GM19240 (cell line): Measurements from ENCODE around the gene TNXB.
"Not testable (repeated sequence)": the region's sequence is repeated elsewhere in the genome, so short reads cannot be mapped to it uniquely, and the experiment has no call there.

ENCODE experiments used
- DNase-seq: peaks from one replicate; pipeline ENCODE4 v3.0.0; 2011; ENCODE audit warnings: low spot score; ENCODE audit not compliant: insufficient read length

Gene TNXB

DNA sequence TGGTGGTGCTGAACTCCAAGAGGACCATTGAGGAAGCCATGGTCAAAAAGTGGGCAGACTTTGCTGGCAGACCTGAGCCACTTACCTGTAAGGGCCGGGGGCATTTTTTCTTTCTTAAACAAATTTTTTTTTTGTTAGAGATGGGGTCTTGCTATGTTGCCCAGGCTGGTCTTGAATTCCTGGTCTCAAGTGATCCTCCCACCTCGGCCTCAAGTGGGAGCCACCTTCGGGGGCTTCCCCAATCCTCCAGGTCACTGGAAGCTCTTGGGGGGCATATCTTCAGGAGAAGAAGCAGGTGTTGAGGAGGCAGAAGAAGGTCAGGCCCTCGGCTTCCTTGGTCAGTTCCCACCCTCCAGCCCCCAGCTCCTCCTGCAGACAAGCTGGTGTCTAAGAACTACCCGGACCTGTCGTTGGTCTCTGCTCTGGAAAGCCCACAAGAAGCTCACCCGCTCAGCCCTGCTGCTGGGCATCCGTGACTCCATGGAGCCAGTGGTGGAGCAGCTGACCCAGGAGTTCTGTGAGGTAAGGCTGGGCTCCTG is 103.1 kb downstream of the TNXB start:
- DNase-seq, result not testable (repeated sequence)

DNA sequence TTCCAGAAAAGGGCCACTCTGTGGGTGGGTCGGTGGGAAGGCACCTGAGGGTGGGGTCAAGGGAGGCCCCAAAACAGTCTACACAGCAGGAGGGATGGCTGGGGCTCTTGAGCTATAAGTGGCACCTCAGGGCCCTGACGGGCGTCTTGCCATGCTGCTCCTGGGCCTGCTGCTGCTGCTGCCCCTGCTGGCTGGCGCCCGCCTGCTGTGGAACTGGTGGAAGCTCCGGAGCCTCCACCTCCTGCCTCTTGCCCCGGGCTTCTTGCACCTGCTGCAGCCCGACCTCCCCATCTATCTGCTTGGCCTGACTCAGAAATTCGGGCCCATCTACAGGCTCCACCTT is 103.6 kb downstream of the TNXB start:
- not testable (repeated sequence) for DNase-seq

DNA sequence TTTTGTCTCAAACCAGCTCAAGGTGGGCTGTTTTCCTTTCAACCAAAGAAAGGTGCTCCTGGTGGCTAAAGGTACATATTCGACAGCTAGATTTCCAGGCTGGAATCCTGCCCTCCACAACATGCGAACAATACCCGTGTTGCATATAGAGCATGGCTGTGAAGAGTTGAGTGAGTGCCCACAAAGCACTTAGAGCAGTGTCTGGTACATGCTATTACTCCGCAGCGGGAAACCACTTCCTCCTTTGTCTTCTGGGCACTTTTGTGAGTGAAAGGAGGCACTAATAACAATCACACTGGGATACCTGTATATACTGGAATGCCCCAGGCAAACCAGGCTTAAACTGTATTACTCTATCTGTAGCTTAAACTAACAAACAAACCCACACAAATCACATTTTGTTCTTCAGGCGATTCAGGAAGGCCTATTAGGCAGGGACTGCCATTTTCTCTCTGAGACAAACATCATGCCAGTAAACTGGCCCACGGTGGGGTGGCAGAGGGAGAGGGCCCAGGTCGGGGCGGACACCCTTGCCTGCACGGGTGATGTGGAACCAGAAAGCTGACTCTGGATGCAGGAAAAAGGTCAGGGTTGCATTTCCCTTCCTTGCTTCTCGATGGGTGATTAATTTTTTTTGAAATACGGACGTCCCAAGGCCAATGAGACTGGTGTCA is 104.1 kb downstream of the TNXB start:
- not testable (repeated sequence) for DNase-seq

DNA sequence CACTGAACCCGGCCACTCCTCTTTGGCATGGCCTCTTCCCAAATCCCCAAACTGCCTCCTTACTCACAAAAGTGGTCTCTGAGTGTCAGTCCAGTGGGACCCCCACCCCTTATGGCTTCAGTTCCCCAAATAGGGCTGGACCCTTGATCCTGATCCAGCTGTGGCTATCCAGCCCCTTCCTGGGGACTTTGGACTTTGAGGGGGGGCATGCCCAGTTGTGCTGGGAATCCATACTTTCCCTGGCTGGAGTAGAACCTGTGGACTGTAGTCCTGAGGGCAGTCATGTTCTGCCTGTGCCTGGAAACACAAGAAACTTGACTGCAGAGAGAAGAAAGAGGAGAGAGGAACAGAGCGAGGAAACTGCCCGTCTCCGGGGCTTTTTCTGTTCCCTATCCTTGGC is 104.7 kb downstream of the TNXB start:
- not testable (repeated sequence) for DNase-seq

DNA sequence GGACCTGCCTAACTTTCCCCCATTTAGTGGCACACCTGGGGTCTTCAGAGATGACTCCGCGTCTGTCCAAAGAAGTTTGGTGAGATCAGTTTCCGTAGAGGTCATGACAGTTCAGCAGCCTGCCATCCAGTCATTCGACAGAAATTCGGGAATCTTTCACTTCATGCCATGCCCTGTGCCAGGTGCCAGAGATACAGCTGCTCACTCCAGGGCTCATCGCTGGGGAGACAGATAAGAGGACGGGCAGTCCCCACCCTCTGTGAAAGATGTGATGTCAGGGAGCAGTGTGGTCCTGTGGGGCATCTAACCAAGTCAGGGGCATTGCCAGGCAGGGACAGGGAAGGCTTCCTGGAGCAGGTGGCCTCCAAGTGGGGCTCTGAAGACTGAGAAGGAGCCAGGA is 105.8 kb downstream of the TNXB start:
- DNase-seq, result not testable (repeated sequence)

DNA sequence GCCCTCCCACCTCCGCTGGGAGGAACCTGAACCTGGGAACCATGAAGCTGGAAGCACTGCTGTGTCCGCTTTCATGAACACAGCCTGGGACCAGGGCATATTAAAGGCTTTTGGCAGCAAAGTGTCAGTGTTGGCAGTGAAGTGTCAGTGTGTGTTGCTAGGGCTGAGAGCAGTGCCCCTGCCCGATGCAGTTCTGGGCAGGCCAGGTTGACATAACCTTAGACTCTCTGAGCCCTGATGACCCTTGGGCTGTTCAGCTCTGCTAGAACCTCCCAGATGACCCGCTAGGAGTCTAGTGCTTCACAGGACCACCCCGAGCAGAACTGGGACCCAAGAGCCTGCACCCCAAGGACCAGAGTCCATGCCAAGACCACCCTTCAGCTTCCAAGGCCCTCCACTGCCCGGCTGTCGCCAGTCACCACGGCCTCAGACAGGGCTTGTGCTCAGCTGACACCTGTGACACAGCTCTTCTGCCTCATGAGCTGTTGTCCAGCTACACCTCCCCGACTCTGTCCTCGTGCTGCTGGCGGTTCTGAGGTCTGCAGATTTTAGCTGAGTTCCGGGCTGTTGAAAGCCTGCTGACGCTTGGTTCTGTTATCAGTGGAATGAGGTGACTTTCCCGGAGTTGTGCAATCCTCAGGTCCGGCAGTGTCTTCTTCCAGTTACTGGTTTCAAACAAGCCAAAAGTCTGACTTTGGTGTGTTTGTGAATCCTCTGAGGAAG is 106.4 kb downstream of the TNXB start:
- not testable (repeated sequence) for DNase-seq

DNA sequence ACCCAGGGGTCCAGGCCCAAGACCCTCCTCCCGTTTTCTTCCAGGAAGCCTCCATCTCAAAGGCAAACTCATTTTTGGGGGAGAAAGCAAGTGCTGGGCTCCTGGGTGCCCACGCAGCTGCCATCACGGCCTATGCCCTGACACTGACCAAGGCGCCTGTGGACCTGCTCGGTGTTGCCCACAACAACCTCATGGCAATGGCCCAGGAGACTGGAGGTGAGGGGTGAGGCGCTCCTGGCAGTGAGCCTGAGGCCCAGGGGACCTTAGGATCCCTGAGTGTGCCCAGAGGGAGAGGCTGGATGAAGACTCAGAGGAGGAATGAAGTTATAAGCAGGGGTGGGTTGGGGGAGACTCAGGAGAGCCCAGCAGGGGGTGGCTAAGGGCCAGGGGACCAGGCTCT is 112.8 kb downstream of the TNXB start:
- not testable (repeated sequence) for DNase-seq

DNA sequence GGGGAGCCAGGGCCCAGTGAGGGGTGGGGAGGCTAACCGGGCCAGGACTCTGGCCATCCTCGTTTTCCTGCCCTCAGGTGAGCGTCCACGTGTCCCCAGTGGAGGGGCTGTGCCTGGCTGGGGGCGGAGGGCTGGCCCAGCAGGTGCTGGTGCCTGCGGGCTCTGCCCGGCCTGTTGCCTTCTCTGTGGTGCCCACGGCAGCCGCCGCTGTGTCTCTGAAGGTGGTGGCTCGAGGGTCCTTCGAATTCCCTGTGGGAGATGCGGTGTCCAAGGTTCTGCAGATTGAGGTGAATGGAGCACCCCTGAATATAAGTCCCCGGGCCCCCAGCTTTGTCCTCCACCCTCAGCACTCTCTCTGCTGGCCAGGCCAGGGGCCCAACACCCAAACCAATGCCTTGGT is 114.7 kb downstream of the TNXB start:
- DNase-seq, result not testable (repeated sequence)
